Heart left ventricle (tissue), 16 donors: Measurements from ENCODE around the gene NHLRC4. TPM values are rescaled to one million over a fixed set of nuclear protein-coding genes. Genes with fewer than 3 reads are reported as not detected.
"Not testable (repeated sequence)": the region's sequence is repeated elsewhere in the genome, so short reads cannot be mapped to it uniquely, and the experiment has no call there.

ENCODE experiments used
- ATAC-seq, 4 donors: fragments of 200-7000 bp; cut with Tn5 transposase; one replicate each; pipeline ENCODE4 v1.9.1; 2020 to 2022; ENCODE audit warnings: moderate library complexity in 4 of 4, mild to moderate bottlenecking in 3 of 4, moderate number of reproducible peaks in 1 of 4
- DNase-seq, 5 donors: peaks; one replicate each; pipeline ENCODE4 v3.0.0-alpha.2; 2020
- H3K27ac ChIP-seq, 12 donors: fragments of 200-600 bp; sonication (generic) in 4 of 12; one replicate each; pipeline versions ENCODE4 v1.5.0 to v1.8.0; 2016 to 2022; ENCODE audit warnings: mild to moderate bottlenecking in 2 of 12
- H3K27me3 ChIP-seq, 9 donors: fragments of 200-600 bp; sonication (generic) in 2 of 9; one replicate each; pipeline versions ENCODE4 v1.5.1 to v1.8.0; 2016 to 2022; ENCODE audit warnings: mild to moderate bottlenecking in 3 of 9
- H3K36me3 ChIP-seq, 9 donors: fragments of 200-600 bp; sonication (generic) in 2 of 9; one replicate each; pipeline versions ENCODE4 v1.5.0 to v1.8.0; 2018 to 2022; ENCODE audit warnings: mild to moderate bottlenecking in 2 of 9
- H3K4me1 ChIP-seq, 12 donors: fragments of 200-600 bp; sonication (generic) in 4 of 12; one replicate each; pipeline versions ENCODE4 v1.5.0 to v1.8.0; 2016 to 2022; ENCODE audit warnings: mild to moderate bottlenecking in 3 of 12
- H3K4me3 ChIP-seq, 12 donors: fragments of 200-600 bp; sonication (generic) in 4 of 12; one replicate each; pipeline versions ENCODE4 v1.5.0 to v1.8.0; 2017 to 2022; ENCODE audit warnings: mild to moderate bottlenecking in 9 of 12, moderate library complexity in 4 of 12
- H3K9me3 ChIP-seq, 12 donors: fragments of 200-600 bp; sonication (generic) in 4 of 12; one replicate each; pipeline versions ENCODE4 v1.5.0 to v1.8.0; 2016 to 2022; ENCODE audit warnings: mild to moderate bottlenecking in 1 of 12
- POLR2A ChIP-seq, 2 donors: fragments of 450-650 bp; IDR thresholded peaks; one replicate each; pipeline ENCODE4 v1.6.1; 2017; ENCODE audit warnings: antibody characterized with exemption in 2 of 2, mild to moderate bottlenecking in 2 of 2, moderate library complexity in 2 of 2
- WGBS, 4 donors: extraction: QIAGEN DNeasy Blood & Tissue Kit in 2 of 4; methylation state at CpG; one replicate each; pipeline versions ENCODE4 v1.1.5 to v1.1.7; 2013 to 2018; 5-methylcytosine and 5-hydroxymethylcytosine counted together
- intact Hi-C, 10 donors: fragments of 100-400 bp; cut with DNase I; formaldehyde crosslinking; loops; one replicate each; pipeline versions ENCODE4 v1.11.1 to v1.14.2; 2022
- polyA plus RNA-seq, 2 donors: library from polyadenylated mRNA; stranded (reverse); fragments of 200-250 nt; gene quantifications; one replicate each; pipeline ENCODE4 v1.2.3, GENCODE V29; 2013
- total RNA-seq, 9 donors: library from RNA; depleted of rRNA in 2 of 9; stranded (reverse); fragments of >200 nt in 2 of 9; fragmentation: NEBNext Ultra II Directional in 3 of 9; extraction: Animal tissue kit (Norgen Biotek cat#: 25700) in 3 of 9; gene quantifications; one replicate each; pipeline versions ENCODE4 v1.1.0 to v1.2.4, GENCODE V29; 2016 to 2023
- TF ChIP-seq, protein P1 (sequence below), 12 donors: fragments of 200-600 bp; sonication (generic) in 4 of 12; IDR thresholded peaks; one replicate each; pipeline versions ENCODE4 v1.5.0 to v1.8.0; 2018 to 2022; ENCODE audit warnings: antibody characterized with exemption in 12 of 12, mild to moderate bottlenecking in 5 of 12
- donor health status: ischemic (EF 13 %, LVEDD 7.1; RV severe dilation, severe dysfunction).
- donor health status: healthy with polysubstance abuse.
- donor health status: DM: no; HTN: yes; CAD: no.
- donor health status: DM: no; HTN: no; CAD: no.
- donor health status: ischemic (EF 25% LVEDD 6.9; RV normal size, moderate dysfunction).
- donor health status: ischemic (EF 25% LVEDD 5.7; RV mildly dilated, moderate dysfunction).
- donor health status: healthy.
- donor health status: DM: yes; HTN: yes; CAD: no.
- donor health status: ischemic (EF 35%, LVEDD 5.7; RV mildly dilated, moderate dysfunction).
- donor health status: nonischemic (EF 11% LVEDD 7.7; RV severe dilation, severe dysfunction).
- donor health status: DM: yes; HTN: yes; CAD: no.
- donor health status: PGD.
- donor health status: ischemic (EF 29% LVEDD 5.4; RV normal size, mild dysfunction).
- donor health status: nonischemic (EF 23%, LVEDD 6.1; RV moderate dilation, normal function).

NHLRC4 gene
- total and polyA plus RNA-seq, 11 donors, result 0.23 to 0.86 (median 0.48) TPM; not detected in 1

DNA sequence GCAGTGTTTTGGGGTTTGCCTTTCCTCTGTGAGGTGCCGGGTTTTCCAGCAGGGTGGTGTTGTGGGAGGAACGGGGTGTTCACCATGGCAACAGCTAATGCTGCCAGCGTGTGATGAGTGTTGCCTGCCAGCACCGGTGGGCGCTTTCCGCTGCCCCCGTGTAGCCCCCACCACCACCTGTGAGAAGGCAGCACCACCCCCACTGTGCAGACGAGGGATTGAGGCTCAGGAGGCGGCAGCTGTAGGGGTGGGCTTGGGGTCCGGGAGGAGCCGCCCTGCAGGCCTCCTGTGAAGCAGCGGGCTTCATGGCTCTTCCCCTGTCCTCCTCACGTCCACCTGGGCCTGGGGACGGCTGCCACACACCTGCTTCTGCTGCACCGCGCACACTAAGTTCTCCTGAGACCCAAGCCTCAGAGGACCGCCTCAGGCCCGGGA, 28.3 kb downstream of the NHLRC4 start:
- TF ChIP-seq POLR2A (IDR thresholded peaks at IDR 0.05), result no peak
- TF ChIP-seq, protein P1, sequence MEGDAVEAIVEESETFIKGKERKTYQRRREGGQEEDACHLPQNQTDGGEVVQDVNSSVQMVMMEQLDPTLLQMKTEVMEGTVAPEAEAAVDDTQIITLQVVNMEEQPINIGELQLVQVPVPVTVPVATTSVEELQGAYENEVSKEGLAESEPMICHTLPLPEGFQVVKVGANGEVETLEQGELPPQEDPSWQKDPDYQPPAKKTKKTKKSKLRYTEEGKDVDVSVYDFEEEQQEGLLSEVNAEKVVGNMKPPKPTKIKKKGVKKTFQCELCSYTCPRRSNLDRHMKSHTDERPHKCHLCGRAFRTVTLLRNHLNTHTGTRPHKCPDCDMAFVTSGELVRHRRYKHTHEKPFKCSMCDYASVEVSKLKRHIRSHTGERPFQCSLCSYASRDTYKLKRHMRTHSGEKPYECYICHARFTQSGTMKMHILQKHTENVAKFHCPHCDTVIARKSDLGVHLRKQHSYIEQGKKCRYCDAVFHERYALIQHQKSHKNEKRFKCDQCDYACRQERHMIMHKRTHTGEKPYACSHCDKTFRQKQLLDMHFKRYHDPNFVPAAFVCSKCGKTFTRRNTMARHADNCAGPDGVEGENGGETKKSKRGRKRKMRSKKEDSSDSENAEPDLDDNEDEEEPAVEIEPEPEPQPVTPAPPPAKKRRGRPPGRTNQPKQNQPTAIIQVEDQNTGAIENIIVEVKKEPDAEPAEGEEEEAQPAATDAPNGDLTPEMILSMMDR (IDR thresholded peaks at IDR 0.05), result no peak
- ATAC-seq, result no peak
- peak in 1 of 5 donors; percentile 26 for DNase-seq
- Histone ChIP-seq H3K4me1 (peaks cover 0 to 36% (median 12%) of the 10 kb centered on the region in 12 donors), H3K36me3 (peaks cover 0 to 17% (median 6%) of the 10 kb centered on the region in 9 donors), H3K27ac (no peak overlapping the region), H3K27me3 (no peaks in the 10 kb centered on the region), H3K4me3 (no peak overlapping the region), H3K9me3 (no peaks in the 10 kb centered on the region)
- WGBS, 4 donors, result 85 to 92% (median 89%) methylated on average over 10 to 18 of the region's 18 CpGs
- intact Hi-C loops, result loop anchor here in 1 of 10 donors (5.0 kb wide), 1 partner anchor 37 kb away; the partner anchor contains the start of gene WFIKKN1

DNA sequence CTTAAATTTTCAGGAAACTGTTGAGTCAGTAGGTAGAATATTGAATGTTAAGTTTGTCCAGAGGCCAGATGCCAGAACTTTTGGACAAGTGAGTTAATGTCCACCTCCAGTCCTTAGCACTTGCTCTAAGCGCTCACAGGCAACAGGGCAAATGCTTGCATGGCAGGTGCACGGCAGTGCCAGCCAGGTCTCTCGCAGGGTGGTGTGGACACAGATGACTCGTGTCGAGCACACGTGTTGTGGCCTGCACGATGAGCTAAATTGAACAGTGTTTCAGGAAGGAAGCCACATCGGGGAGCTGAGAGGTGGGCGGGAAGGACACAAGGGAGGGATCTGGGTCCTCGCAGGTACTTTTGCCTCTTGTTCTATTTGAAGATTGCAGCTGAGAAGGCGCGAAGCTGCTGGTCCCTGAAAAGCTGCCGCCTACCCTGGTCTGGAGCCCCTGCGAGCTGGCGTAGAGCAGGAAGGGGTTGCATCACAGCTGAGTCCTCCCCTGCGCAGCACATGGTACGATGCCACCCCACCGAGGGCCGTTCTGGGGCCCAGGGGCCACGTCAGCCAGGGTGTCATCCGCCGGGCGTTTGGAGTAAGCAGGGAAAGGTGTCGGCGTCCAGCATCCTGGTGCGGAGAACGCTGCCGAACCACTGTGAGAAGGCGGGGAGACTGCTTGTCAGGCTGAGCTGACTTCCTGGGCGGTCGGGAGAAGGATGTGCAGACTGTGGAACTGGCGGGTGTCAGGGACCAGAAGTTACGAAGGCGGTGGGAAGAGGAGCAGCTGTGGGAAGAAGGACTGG, 29.3 kb downstream of the NHLRC4 start:
- no peak for ATAC-seq
- Histone ChIP-seq H3K27ac (no peak overlapping the region), H3K9me3 (no peaks in the 10 kb centered on the region), H3K4me1 (peaks cover 0 to 28% (median 8%) of the 10 kb centered on the region in 12 donors), H3K4me3 (no peak overlapping the region), H3K36me3 (peaks cover 0 to 24% (median 6%) of the 10 kb centered on the region in 9 donors), H3K27me3 (no peaks in the 10 kb centered on the region)
- intact Hi-C loops, result loop anchor here in 1 of 10 donors (5.0 kb wide), 1 partner anchor 36 kb away; the partner anchor contains the start of gene WFIKKN1
- TF ChIP-seq, protein P1 (IDR thresholded peaks at IDR 0.05), result no peak
- TF ChIP-seq POLR2A (IDR thresholded peaks at IDR 0.05), result no peak
- DNase-seq, result peak in 1 of 5 donors; percentile 19
- WGBS, 4 donors, result 87 to 91% (median 90%) methylated on average over 34 of the region's 34 CpGs

DNA sequence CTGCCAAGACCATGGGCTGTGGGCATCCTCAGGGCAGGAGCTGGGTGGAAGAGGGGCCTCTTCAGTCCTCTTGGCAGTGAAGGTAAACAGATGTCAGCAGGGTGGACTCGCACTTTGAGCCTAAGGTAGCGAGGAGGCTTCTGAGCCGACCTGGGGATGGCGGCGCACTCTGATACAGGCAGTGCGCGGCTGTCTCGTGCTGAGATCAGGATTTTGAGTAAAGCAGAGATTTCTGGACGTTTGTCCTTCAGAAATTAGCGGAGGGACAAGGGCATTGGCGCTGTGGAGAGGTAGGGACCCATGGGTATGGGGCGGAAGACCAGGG, 29.9 kb downstream of the NHLRC4 start:
- no peak for ATAC-seq
- intact Hi-C loops, result loop anchor here in 1 of 10 donors (5.0 kb wide), 1 partner anchor 36 kb away; the partner anchor contains the start of gene WFIKKN1

DNA sequence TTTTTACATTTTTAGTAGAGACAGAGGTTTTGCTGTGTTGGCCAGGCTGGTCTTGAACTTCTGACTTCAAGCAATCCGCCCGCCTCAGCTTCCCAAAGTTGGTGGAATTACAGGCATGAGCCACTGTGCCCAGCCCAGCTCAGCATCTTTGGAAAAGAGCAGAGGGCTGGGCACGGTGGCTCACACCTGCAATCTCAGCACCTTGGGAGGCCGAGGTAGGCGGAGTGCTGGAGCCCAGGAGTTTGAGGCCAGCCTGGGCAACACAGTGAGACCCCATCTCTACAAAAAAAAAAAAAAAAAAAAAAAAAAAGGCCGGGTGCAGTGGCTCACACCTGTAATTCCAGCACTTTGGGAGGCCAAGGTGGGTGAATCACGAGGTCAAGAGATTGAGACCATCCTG, 30.9 kb downstream of the NHLRC4 start:
- not testable (repeated sequence) for H3K4me3 ChIP-seq, DNase-seq, ATAC-seq, H3K27ac ChIP-seq, H3K9me3 ChIP-seq, H3K27me3 ChIP-seq
- intact Hi-C loops, result loop anchor here in 1 of 10 donors (5.0 kb wide), 1 partner anchor 35 kb away; the partner anchor contains the start of gene WFIKKN1
- WGBS, 4 donors, result 96 to 98% (median 97%) methylated on average over 6 to 7 of the region's 7 CpGs
- H3K4me1 ChIP-seq, result peaks cover 0 to 13% (median 0%) of the 10 kb centered on the region in 12 donors
- H3K36me3 ChIP-seq, result peaks cover 0 to 22% (median 6%) of the 10 kb centered on the region in 9 donors

More for the DNA sequence above, 29.9 kb downstream of the NHLRC4 start:
- TF ChIP-seq, protein P1 (IDR thresholded peaks at IDR 0.05), result no peak
- no peak for TF ChIP-seq POLR2A (IDR thresholded peaks at IDR 0.05)
- Histone ChIP-seq H3K36me3 (peaks cover 0 to 24% (median 6%) of the 10 kb centered on the region in 9 donors), H3K9me3 (no peaks in the 10 kb centered on the region), H3K4me1 (peaks cover 0 to 22% (median 5%) of the 10 kb centered on the region in 12 donors), H3K27ac (no peak overlapping the region), H3K4me3 (no peak overlapping the region), H3K27me3 (no peaks in the 10 kb centered on the region)
- WGBS, 4 donors, result 94 to 96% (median 96%) methylated on average over 12 of the region's 12 CpGs
- DNase-seq, result no peak
